ENCODE data around the gene RCSD1.

RCSD1 gene

GRCh38 chr1:167584581-167584980, 45.5 kb upstream of the RCSD1 start:
- Histone ChIP-seq H3K36me3 (ENCODE audit: control insufficient read depth, low read length) (no peaks in the 10 kb centered on the region), H3K9me3 (ENCODE audit: control insufficient read depth, insufficient read depth, low read length) (no peaks in the 10 kb centered on the region), H3K79me2 (ENCODE audit: control insufficient read depth, low read length) (no peaks in the 10 kb centered on the region), H3F3A (ENCODE audit: control insufficient read depth, insufficient read depth) (no peaks in the 10 kb centered on the region), H4K20me1 (ENCODE audit: control insufficient read depth, insufficient read depth, low read depth, low read length) (no peaks in the 10 kb centered on the region), H3K9me2 (replicated peaks; ENCODE audit: control insufficient read depth, low read length) (no peaks in the 10 kb centered on the region), H3K4me3 (ENCODE audit: low read length) (no peak overlapping the region), H3K4me1 (ENCODE audit: control insufficient read depth, low read length) (peaks cover 12% of the 10 kb centered on the region), H3K27ac (ENCODE audit: low read depth, low read length) (no peak overlapping the region), H3K4me2 (ENCODE audit: low read length) (no peak overlapping the region), H3K27me3 (ENCODE audit: control insufficient read depth, low read length) (no peaks in the 10 kb centered on the region)
- TF ChIP-seq EZH2phosphoT487 (IDR thresholded peaks at IDR 0.05; ENCODE audit: borderline replicate concordance, low read length), result no peak
- TF ChIP-seq CTCF (IDR thresholded peaks at IDR 0.05; ENCODE audit: low read depth, low read length, poor library complexity, severe bottlenecking), result no peak

- Histone ChIP-seq H3K27ac (ENCODE audit: low read depth, low read length) (no peak overlapping the region), H3K4me2 (ENCODE audit: low read length) (peak overlapping the region; percentile 11; the same call in 1 of the 2 replicates), H3K36me3 (ENCODE audit: control insufficient read depth, low read length) (no peaks in the 10 kb centered on the region), H3K9me2 (replicated peaks; ENCODE audit: control insufficient read depth, low read length) (no peaks in the 10 kb centered on the region), H3K79me2 (ENCODE audit: control insufficient read depth, low read length) (no peaks in the 10 kb centered on the region), H3F3A (ENCODE audit: control insufficient read depth, insufficient read depth) (no peaks in the 10 kb centered on the region), H3K27me3 (ENCODE audit: control insufficient read depth, low read length) (no peaks in the 10 kb centered on the region), H4K20me1 (ENCODE audit: control insufficient read depth, insufficient read depth, low read depth, low read length) (no peaks in the 10 kb centered on the region), H3K4me3 (ENCODE audit: low read length) (no peak overlapping the region), H3K9me3 (ENCODE audit: control insufficient read depth, insufficient read depth, low read length) (no peaks in the 10 kb centered on the region), H3K4me1 (ENCODE audit: control insufficient read depth, low read length) (peaks cover 12% of the 10 kb centered on the region)
- no peak for TF ChIP-seq CTCF (IDR thresholded peaks at IDR 0.05; ENCODE audit: low read depth, low read length, poor library complexity, severe bottlenecking)
- no peak for TF ChIP-seq EZH2phosphoT487 (IDR thresholded peaks at IDR 0.05; ENCODE audit: borderline replicate concordance, low read length)
Measured at GRCh38 chr1:167587342-167587741, 42.7 kb upstream of the RCSD1 start.

GRCh38 chr1:167587872-167588271, 42.2 kb upstream of the RCSD1 start:
- no peaks in the 10 kb centered on the region for H3K27me3 ChIP-seq (ENCODE audit: control insufficient read depth, low read length)
- no peak overlapping the region for H3K27ac ChIP-seq (ENCODE audit: low read depth, low read length)
- no peaks in the 10 kb centered on the region for H3K36me3 ChIP-seq (ENCODE audit: control insufficient read depth, low read length)
- no peaks in the 10 kb centered on the region for H4K20me1 ChIP-seq (ENCODE audit: control insufficient read depth, insufficient read depth, low read depth, low read length)
- H3K4me2 ChIP-seq (ENCODE audit: low read length), result peak overlapping the region; percentile 11; the same call in 1 of the 2 replicates
- H3K4me1 ChIP-seq (ENCODE audit: control insufficient read depth, low read length), result peaks cover 12% of the 10 kb centered on the region
- TF ChIP-seq EZH2phosphoT487 (IDR thresholded peaks at IDR 0.05; ENCODE audit: borderline replicate concordance, low read length) (no peak), CTCF (IDR thresholded peaks at IDR 0.05; ENCODE audit: low read depth, low read length, poor library complexity, severe bottlenecking) (no peak)
- H3K4me3 ChIP-seq (ENCODE audit: low read length), result no peak overlapping the region
- H3F3A ChIP-seq (ENCODE audit: control insufficient read depth, insufficient read depth), result no peaks in the 10 kb centered on the region
- H3K9me3 ChIP-seq (ENCODE audit: control insufficient read depth, insufficient read depth, low read length), result no peaks in the 10 kb centered on the region
- no peaks in the 10 kb centered on the region for H3K9me2 ChIP-seq (replicated peaks; ENCODE audit: control insufficient read depth, low read length)
- H3K79me2 ChIP-seq (ENCODE audit: control insufficient read depth, low read length), result no peaks in the 10 kb centered on the region

Measured in DOHH2 (cell line).